Lung microvascular endothelial cell (primary cell): ENCODE results near the gene EIF4EBP2. TPM values are rescaled to one million over a fixed set of nuclear protein-coding genes. Genes with fewer than 3 reads are reported as not detected.

Experiments used
- DNase-seq, 2 donors: peaks; one replicate each; pipeline versions ENCODE4 v3.0.0 to v3.0.0-alpha.2; 2010; ENCODE audit warnings: low read depth in 2 of 2
- total RNA-seq: library from RNA; depleted of rRNA; stranded (reverse); fragments of >200 nt; gene quantifications from 2 replicates; pipeline ENCODE4 v1.2.1, GENCODE V29; 2014

Gene EIF4EBP2
- total RNA-seq, 1 donor from 2014 or later: 22.0 TPM

- no peak for DNase-seq
Measured at GRCh38 chr10:70432101-70432500, 28.2 kb downstream of the EIF4EBP2 start.

- DNase-seq: peak in 1 of 2 donors; percentile 19
Measured at GRCh38 chr10:70432561-70433263, 28.8 kb downstream of the EIF4EBP2 start.

GRCh38 chr10:70433581-70434280 lies 29.8 kb downstream of the EIF4EBP2 start:
- DNase-seq: no peak

GRCh38 chr10:70435241-70436085 lies 31.5 kb downstream of the EIF4EBP2 start:
- DNase-seq: no peak

GRCh38 chr10:70437721-70438120 lies 33.8 kb downstream of the EIF4EBP2 start:
- DNase-seq: no peak

GRCh38 chr10:70440296-70441160 lies 36.6 kb downstream of the EIF4EBP2 start:
- DNase-seq: no peak

GRCh38 chr10:70441161-70441894 lies 37.4 kb downstream of the EIF4EBP2 start, which contains the start of gene NODAL:
Gene NODAL (minus strand): TSS chr10:70441681. CDS start chr10:70441667, 14 bp downstream.
- DNase-seq: no peak

GRCh38 chr10:70441895-70442309 lies 38.0 kb downstream of the EIF4EBP2 start:
- no peak for DNase-seq

GRCh38 chr10:70442332-70442988 lies 38.5 kb downstream of the EIF4EBP2 start:
- no peak for DNase-seq

GRCh38 chr10:70444744-70445143 lies 40.8 kb downstream of the EIF4EBP2 start:
- DNase-seq: no peak

- DNase-seq: no peak
Measured at GRCh38 chr10:70445718-70446657, 42.0 kb downstream of the EIF4EBP2 start.

GRCh38 chr10:70448236-70448635 lies 44.3 kb downstream of the EIF4EBP2 start:
- no peak for DNase-seq

GRCh38 chr10:70455213-70455630 lies 51.3 kb downstream of the EIF4EBP2 start:
- no peak for DNase-seq

- DNase-seq: no peak
Measured at GRCh38 chr10:70456164-70456563, 52.2 kb downstream of the EIF4EBP2 start.

GRCh38 chr10:70457759-70458305 lies 53.9 kb downstream of the EIF4EBP2 start:
- no peak for DNase-seq

- peak; percentile 76 to 84 for DNase-seq
Measured at GRCh38 chr10:70458329-70459060, 54.5 kb downstream of the EIF4EBP2 start.

GRCh38 chr10:70459061-70459773 lies 55.3 kb downstream of the EIF4EBP2 start:
- no peak for DNase-seq
